22Rv1 (cell line): Measurements from ENCODE around the gene SARDH.

Experiments
- H3K27ac ChIP-seq: fragments of 450-650 bp; 2 replicates; pipeline ENCODE4 v1.5.1; 2017
- CTCF ChIP-seq: fragments of 450-650 bp; IDR thresholded peaks from 2 replicates; pipeline ENCODE4 v1.5.1; 2017; ENCODE audit warnings: mild to moderate bottlenecking
- ZFX ChIP-seq: fragments of 450-650 bp; IDR thresholded peaks from 2 replicates; pipeline ENCODE4 v1.6.1; 2017; ENCODE audit warnings: antibody characterized with exemption, borderline replicate concordance

SARDH gene

GRCh38 chr9:133760713-133761290, 22.6 kb upstream of the SARDH start:
- TF ChIP-seq CTCF: no peak
- TF ChIP-seq ZFX: no peak
- no peak overlapping the region for H3K27ac ChIP-seq

- TF ChIP-seq ZFX (no peak), CTCF (no peak)
- H3K27ac ChIP-seq: no peak overlapping the region
Observed at GRCh38 chr9:133759946-133760345, 21.8 kb upstream of the SARDH start.

- H3K27ac ChIP-seq: no peak overlapping the region
- TF ChIP-seq ZFX (no peak), CTCF (no peak)
Observed at GRCh38 chr9:133759146-133759900, 21.2 kb upstream of the SARDH start.

- TF ChIP-seq CTCF (no peak), ZFX (no peak)
Observed at GRCh38 chr9:133758228-133758627, 20.1 kb upstream of the SARDH start.

GRCh38 chr9:133754688-133755227, 16.6 kb upstream of the SARDH start:
- H3K27ac ChIP-seq: no peak overlapping the region
- TF ChIP-seq ZFX (no peak), CTCF (no peak)

More at GRCh38 chr9:133758228-133758627, 20.1 kb upstream of the SARDH start:
- H3K27ac ChIP-seq: no peak overlapping the region

GRCh38 chr9:133754187-133754586, 16.0 kb upstream of the SARDH start:
- TF ChIP-seq ZFX (no peak), CTCF (no peak)
- H3K27ac ChIP-seq: no peak overlapping the region
